Astrocyte (in vitro differentiated cells and primary cell): ENCODE measurements around the gene PACS2.

ENCODE experiments used
- CTCF ChIP-seq: IDR thresholded peaks from 2 replicates; pipeline ENCODE4 v1.5.1; 2011; ENCODE audit warnings: low read depth, mild to moderate bottlenecking, inconsistent platforms, low read length, moderate library complexity; ENCODE audit not compliant: insufficient read depth
- EZH2 ChIP-seq: IDR thresholded peaks from 2 replicates; pipeline ENCODE4 v1.6.1; 2012; ENCODE audit warnings: mild to moderate bottlenecking, low read length, inconsistent platforms; ENCODE audit not compliant: insufficient read depth

- no peak for TF ChIP-seq CTCF
- no peak for TF ChIP-seq EZH2
Observed at GRCh38 chr14:105436402-105436801, 121.9 kb downstream of the PACS2 start.
